Transverse colon (tissue), 4 donors: Measurements from ENCODE around the gene HES5.

Experiments
- EP300 ChIP-seq: sonication (generic); formaldehyde crosslinking; IDR thresholded peaks from one replicate; pipeline ENCODE4 v1.6.1; 2017; ENCODE audit warnings: antibody characterized with exemption, low read depth
- POLR2A ChIP-seq: fragments of 450-650 bp; IDR thresholded peaks from one replicate; pipeline ENCODE4 v1.6.1; 2016; ENCODE audit warnings: antibody characterized with exemption, mild to moderate bottlenecking, moderate library complexity
- POLR2AphosphoS5 ChIP-seq, 3 donors: sonication (generic); formaldehyde crosslinking; IDR thresholded peaks; one replicate each; pipeline ENCODE4 v1.6.1; 2016; ENCODE audit warnings: antibody characterized with exemption in 3 of 3
- TF ChIP-seq, protein P1 (sequence below), 5 experiments: fragments of 200-600 bp in 3 of 5; fragments of 450-650 bp in 2 of 5; sonication (generic) in 3 of 5; IDR thresholded peaks; 1 replicate in 2 of 5; 2 replicates in 3 of 5; pipeline ENCODE4 v1.5.1; 2016 to 2017; ENCODE audit warnings: antibody characterized with exemption in 5 of 5, inconsistent platforms in 3 of 5, mild to moderate bottlenecking in 2 of 5, moderate library complexity in 1 of 5

DNA sequence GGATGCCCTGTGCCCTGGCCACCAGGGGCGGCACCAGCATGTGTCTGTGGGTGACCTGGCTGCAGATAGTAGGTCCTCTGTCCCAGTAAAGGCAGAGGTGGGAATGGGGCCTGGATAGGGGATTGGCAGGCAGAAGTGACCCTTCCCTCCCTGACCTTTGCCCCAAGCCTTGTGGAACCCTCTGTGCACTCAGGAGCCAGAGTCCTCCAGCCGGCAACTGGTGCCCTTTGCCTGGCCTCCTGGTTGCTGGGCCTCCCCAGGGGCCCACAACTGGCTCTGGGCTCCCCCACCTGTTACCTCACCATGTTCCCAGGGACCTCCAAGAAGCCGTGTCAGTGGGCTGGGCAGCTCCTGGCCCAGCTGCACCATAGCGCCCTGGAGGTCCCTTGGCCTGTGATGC lies 44.0 kb downstream of the HES5 start:
- no peak for TF ChIP-seq POLR2AphosphoS5 (IDR thresholded peaks at IDR 0.05)
- TF ChIP-seq, protein P1, sequence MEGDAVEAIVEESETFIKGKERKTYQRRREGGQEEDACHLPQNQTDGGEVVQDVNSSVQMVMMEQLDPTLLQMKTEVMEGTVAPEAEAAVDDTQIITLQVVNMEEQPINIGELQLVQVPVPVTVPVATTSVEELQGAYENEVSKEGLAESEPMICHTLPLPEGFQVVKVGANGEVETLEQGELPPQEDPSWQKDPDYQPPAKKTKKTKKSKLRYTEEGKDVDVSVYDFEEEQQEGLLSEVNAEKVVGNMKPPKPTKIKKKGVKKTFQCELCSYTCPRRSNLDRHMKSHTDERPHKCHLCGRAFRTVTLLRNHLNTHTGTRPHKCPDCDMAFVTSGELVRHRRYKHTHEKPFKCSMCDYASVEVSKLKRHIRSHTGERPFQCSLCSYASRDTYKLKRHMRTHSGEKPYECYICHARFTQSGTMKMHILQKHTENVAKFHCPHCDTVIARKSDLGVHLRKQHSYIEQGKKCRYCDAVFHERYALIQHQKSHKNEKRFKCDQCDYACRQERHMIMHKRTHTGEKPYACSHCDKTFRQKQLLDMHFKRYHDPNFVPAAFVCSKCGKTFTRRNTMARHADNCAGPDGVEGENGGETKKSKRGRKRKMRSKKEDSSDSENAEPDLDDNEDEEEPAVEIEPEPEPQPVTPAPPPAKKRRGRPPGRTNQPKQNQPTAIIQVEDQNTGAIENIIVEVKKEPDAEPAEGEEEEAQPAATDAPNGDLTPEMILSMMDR (IDR thresholded peaks at IDR 0.05), result no peak
- no peak for TF ChIP-seq POLR2A
- no peak for TF ChIP-seq EP300
